ENCODE results near the gene ANP32D. TPM values are rescaled to one million over a fixed set of nuclear protein-coding genes. Genes with fewer than 3 reads are reported as not detected.
"Not testable (repeated sequence)": the region's sequence is repeated elsewhere in the genome, so short reads cannot be mapped to it uniquely, and the experiment has no call there.

Gene ANP32D
- total RNA-seq: not detected
- long read RNA-seq: 0 reads

- DNase-seq (no peak), ATAC-seq (no peak)
- intact Hi-C loops (cut with DNase I, micrococcal nuclease): no loop called here
Measured at GRCh38 chr12:48472259-48472658, at the start of gene ANP32D. Gene ANP32D (plus strand): TSS chr12:48472559. CDS start chr12:48472665, 106 bp downstream.

GRCh38 chr12:48423171-48423570 is 49.2 kb upstream of the ANP32D start:
- DNase-seq: no peak
- intact Hi-C loops (cut with DNase I, micrococcal nuclease): no loop called here
- no peak for ATAC-seq

DNA sequence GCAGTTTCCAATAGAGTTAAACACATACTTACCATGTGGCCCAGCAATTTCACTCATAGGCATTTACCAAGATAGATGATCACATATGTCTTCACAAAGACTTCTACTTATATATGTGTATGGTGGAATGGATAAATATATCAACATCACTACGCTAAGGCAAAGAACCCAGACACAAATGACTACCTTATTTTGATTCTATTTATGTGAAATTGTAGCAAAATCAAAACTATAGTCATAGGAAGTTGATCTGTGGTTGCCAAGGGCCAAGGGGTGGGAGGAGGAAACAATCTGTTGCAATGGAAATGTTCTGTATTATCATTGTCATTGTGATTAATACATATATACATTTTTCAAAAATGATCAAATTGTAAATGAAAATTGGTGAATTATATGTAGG is 47.7 kb upstream of the ANP32D start:
- ATAC-seq (no peak), DNase-seq (no peak)
- intact Hi-C loops (cut with DNase I, micrococcal nuclease): no loop called here

- intact Hi-C loops (cut with DNase I, micrococcal nuclease); DNase-seq; ATAC-seq: not testable (repeated sequence)
Measured at GRCh38 chr12:48434016-48434415, 38.3 kb upstream of the ANP32D start.

GRCh38 chr12:48441069-48441468 is 31.3 kb upstream of the ANP32D start:
- DNase-seq: no peak
- intact Hi-C loops (cut with DNase I, micrococcal nuclease): no loop called here
- ATAC-seq: no peak

- DNase-seq (no peak), ATAC-seq (no peak)
- intact Hi-C loops (cut with DNase I, micrococcal nuclease): no loop called here
Measured at GRCh38 chr12:48442179-48442847, 30.0 kb upstream of the ANP32D start.

DNA sequence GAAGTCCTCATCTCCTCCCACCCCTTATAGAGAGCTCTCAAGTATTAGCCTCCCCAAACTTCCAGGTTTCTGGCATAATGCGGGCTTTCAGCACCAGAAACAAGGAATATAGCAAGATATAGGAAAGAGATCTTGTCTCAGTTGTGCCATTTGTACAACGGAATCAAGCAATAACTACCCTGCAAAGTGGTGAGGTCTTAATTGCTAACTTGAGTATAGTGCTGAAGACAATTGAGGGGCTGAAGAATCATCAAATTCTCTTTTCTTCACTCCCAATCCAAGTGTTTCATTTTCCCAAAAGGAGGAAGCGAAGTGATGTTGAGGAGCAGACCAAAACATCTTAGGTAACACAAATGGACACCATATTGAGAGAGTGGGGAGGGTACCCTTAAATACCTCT is 26.8 kb upstream of the ANP32D start:
- ATAC-seq: no peak
- intact Hi-C loops (cut with DNase I, micrococcal nuclease): no loop called here
- no peak for DNase-seq

DNA sequence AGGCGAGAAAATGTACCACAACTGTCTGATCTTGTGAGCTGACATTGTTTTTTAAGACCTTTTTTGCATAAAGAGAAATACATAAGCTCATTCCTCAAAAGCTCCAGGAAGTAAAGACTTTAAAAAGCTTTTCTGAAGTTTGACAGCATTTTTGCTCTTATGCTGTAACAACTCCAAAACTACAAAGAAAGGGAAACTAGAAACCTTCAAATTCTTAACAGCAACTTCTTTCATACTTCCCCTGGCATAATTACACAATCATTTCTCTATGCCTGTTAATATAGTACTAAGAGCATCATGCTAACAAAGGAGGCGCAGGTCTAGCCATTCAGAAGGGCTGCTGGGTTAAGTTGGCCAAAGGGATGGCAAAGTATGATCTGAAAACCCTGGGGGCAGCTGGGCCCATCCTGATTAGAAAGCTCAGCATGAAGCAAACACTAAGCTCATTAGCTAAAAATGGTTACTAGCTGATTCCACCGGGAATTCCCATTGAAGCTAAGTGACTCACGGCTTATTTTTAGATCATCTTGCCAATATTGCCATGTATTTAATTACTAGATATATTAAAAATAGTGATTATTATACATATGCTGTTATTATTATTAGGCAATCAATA is 26.1 kb upstream of the ANP32D start:
- DNase-seq: no peak

GRCh38 chr12:48447755-48448154 is 24.6 kb upstream of the ANP32D start:
- ATAC-seq: no peak
- intact Hi-C loops (cut with DNase I, micrococcal nuclease): no loop called here

More for the DNA sequence above, 26.1 kb upstream of the ANP32D start:
- ATAC-seq: no peak
- intact Hi-C loops (cut with DNase I, micrococcal nuclease): no loop called here

DNA sequence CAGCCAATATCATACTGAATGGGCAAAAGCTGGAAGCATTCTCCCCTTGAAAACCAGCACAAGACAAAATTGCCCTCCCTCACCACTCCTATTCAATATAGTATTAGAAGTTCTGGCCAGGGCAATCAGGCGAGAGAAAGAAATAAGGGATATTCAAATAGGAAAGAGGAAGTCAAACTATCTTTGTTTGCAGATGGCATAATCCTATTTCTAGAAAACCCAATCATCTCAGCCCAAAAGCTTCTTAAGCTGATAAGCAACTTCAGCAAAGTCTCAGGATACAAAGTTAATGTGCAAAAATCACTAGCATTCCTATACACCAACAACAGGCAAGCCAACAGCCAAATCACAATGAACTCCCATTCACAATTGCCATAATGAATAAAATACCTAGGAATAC is 21.0 kb upstream of the ANP32D start:
- DNase-seq (no peak), ATAC-seq (no peak)
- intact Hi-C loops (cut with DNase I, micrococcal nuclease): no loop called here

More at GRCh38 chr12:48447755-48448154, 24.6 kb upstream of the ANP32D start:
- DNase-seq: no peak

GRCh38 chr12:48452961-48453360 is 19.4 kb upstream of the ANP32D start:
- intact Hi-C loops (cut with DNase I, micrococcal nuclease); DNase-seq; ATAC-seq: not testable (repeated sequence)

DNA sequence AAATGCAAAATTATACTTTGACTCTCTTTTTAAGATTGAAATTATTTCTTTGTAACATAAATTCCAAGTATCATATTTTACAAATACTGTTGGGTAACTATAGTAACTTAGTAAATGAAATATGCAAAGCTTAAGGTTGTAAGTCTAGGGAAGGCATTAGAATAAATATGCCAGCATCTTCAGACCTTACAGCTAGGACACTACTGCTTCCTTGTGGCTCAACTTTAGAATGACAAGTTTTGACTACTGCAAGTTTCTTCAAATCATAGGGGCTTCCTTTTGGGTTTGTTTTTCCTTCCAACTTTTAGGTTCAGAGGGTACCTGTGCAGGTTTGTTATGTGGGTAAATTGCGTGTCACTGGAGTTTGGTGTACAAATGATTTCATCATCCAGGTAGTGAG is 17.7 kb upstream of the ANP32D start:
- intact Hi-C loops (cut with DNase I, micrococcal nuclease): no loop called here
- DNase-seq (no peak), ATAC-seq (no peak)

DNA sequence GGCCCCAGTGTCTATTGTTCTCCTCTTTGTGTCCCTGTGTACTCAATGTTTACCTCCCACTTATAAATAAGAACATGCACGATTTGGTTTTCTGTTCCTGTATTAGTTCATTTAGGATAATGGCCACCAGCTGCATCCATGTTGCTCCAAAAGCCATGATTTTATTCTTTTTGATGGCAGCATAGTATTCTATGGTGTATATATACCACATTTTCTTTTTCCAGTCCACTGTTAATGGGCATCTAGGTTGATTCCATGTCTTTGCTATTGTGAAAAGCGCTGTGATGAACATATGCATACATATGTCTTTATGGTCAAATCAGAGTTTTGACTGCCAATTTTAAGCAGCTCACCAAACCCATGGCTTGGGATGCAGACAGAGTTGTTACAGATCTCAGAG is 17.2 kb upstream of the ANP32D start:
- DNase-seq (no peak), ATAC-seq (no peak)
- intact Hi-C loops (cut with DNase I, micrococcal nuclease): no loop called here

GRCh38 chr12:48459259-48459658 is 13.1 kb upstream of the ANP32D start:
- no peak for ATAC-seq
- no peak for DNase-seq
- intact Hi-C loops (cut with DNase I, micrococcal nuclease): no loop called here

- DNase-seq; ATAC-seq; intact Hi-C loops (cut with DNase I, micrococcal nuclease): not testable (repeated sequence)
Measured at GRCh38 chr12:48469027-48469426, 3.3 kb upstream of the ANP32D start.

DNA sequence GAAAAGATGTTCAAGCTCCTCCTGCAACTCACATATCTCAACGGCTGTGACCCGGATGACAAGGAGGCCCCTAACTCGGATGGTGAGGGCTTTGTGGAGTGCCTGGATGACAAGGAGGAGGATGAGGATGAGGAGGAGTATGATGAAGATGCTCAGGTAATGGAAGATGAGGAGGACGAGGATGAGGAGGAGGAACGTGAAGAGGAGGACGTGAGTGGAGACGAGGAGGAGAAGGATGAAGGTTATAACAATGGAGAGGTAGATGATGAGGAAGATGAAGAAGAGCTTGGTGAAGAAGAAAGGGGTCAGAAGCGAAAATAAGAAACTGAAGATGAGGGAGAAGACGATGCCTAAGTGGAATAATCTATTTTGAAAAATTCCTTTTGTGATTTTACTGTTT is 702 bp downstream of the ANP32D start:
- intact Hi-C loops (cut with DNase I, micrococcal nuclease): no loop called here
- DNase-seq (no peak), ATAC-seq (no peak)

- DNase-seq: peak in 1 of 2 donors; percentile 11
- intact Hi-C loops (cut with DNase I, micrococcal nuclease); ATAC-seq: not testable (repeated sequence)
Measured at GRCh38 chr12:48474497-48474896, 2.1 kb downstream of the ANP32D start.

GRCh38 chr12:48482198-48482597 is 9.8 kb downstream of the ANP32D start, which contains the start of gene C12orf54:
Gene C12orf54 (plus strand): TSS chr12:48482498. CDS start chr12:48483297, 799 bp downstream.
- ATAC-seq: no peak
- intact Hi-C loops (cut with DNase I, micrococcal nuclease): no loop called here
- no peak for DNase-seq

DNA sequence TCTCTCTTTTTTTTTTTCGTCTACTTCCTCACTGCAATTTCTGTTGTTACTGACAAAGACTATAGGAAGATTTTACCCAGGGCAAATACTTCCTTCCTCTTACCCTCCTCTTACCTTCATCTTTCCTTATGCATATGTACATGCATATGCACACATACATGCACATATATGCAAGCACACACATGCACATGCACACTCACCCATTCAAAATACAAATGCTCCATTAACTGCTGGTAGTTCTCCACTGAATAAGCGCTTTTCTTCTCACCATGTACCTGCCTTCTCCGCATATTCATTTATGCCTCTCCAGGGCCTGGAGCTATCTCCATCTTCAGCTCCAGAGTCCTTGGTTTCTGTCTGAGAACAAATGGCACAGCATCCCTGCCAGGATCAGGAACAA is 10.6 kb downstream of the ANP32D start:
- DNase-seq (no peak), ATAC-seq (no peak)
- intact Hi-C loops (cut with DNase I, micrococcal nuclease): no loop called here

DNA sequence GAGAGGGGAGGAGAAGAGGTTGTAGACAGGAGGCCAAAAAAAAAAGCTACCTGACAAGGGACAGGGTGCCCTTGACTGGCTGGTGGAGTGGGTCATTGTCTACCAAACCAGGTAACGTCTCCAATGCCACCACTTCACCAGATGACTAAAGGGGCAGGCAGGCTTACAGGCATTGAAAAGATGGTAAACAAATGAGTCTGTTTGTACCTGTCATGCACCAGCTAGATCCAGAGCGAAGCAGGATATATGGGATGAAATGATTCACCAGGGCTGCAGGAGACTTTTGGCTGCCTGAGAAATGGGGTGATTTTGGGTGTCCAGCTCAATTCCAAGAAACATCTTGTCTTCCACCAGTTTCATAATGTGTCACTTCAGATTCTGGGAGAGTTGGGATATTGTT is 13.9 kb downstream of the ANP32D start:
- ATAC-seq: no peak
- DNase-seq: no peak
- intact Hi-C loops (cut with DNase I, micrococcal nuclease): no loop called here

DNA sequence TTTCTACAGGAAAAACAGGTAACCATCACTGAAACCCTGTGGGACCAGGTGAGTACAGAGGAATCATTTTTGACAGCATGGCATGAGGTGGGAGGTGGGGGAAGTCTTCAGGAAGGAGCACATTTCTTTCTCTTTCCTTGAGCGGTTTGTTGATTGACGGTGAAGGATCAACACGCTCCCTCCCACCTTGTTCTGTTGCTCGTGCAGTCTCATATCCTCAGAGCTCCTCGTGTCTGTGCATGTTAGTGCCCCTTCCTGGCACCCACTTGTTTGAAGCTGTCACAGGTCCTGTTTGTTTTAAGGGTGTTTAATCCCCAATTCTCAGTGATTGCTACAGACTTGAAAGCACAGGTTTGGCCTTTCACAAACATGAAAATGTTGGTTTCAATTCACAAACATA is 14.3 kb downstream of the ANP32D start:
- no peak for DNase-seq
- no peak for ATAC-seq
- intact Hi-C loops (cut with DNase I, micrococcal nuclease): no loop called here
